CD4-positive, alpha-beta T cell treated with Interleukin-1 beta for 1 hour (primary cell): Measurements from ENCODE around the gene SNX32.
A peak's percentile ranks its signal among the peaks of the same experiment; 100 is the strongest.

Experiments used
- DNase-seq, 2 donors: peaks; one replicate each; pipeline ENCODE4 v3.0.0-alpha.2; 2020 to 2022

SNX32 gene

DNA sequence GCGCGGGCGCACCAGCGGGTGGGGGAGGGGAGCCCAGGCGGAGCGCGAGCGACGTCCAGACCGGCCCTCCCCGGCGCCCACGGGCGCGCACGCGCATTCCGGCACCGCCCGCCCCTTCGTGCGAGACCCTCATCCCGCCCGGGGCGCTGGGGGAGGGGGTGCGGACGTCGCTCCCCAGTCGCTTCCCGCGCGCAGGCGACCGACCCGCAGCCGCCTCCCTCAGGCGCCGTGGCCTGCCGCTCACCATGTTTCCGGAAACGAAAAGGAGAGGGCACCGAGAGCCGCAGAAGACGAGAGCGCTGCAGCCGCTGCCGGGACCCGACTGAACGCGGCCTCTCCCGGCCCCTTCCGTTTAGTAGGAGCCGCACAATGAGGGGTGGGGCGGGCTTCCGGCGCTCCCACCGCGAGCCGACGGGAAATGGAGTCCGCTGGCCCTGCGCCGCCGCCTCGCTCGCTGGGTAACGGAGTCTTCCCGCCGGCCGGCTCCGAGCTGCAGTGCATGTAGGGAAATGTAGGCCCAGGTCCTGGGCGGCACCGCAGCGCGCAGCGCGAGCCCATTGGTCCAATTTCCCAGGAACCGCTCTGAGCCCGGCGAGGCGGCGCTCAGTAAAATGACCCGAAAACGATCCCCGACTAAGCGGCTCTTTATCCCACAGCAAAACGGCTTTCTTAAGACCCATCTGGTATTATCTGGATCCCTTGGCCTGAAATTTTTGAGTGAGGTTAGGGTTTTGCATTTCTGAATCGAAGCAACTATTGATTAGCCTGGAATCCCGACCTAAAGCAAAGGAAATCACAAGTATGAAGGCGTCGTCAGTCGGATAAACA lies 24.3 kb downstream of the SNX32 start, which contains the start of gene CFL1:
TSS of gene CFL1 (minus strand) at position 328 of the 828 bp plus-strand sequence. CDS start at position 247, 81 bp downstream.
- DNase-seq, result peak; percentile 98

DNA sequence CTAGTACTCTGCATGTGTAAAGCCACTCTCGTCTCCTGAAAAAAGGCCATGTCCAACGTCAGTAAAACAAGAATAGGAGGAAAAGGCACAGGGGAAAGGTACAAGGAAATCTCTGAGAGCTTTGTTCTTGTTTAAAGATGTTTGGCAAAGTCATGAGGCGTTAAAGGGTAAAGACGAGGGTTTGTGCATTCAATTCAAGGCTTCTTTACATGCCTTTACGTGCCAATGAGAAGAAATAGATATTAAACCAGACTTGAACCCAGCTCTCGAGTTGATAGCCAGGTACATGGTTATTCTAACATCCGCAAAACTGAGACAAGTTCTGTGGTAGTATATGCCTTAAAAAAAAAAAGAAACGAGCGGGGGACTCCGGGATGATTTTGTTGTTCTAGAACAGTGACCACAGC lies 24.9 kb downstream of the SNX32 start:
- DNase-seq, result no peak

DNA sequence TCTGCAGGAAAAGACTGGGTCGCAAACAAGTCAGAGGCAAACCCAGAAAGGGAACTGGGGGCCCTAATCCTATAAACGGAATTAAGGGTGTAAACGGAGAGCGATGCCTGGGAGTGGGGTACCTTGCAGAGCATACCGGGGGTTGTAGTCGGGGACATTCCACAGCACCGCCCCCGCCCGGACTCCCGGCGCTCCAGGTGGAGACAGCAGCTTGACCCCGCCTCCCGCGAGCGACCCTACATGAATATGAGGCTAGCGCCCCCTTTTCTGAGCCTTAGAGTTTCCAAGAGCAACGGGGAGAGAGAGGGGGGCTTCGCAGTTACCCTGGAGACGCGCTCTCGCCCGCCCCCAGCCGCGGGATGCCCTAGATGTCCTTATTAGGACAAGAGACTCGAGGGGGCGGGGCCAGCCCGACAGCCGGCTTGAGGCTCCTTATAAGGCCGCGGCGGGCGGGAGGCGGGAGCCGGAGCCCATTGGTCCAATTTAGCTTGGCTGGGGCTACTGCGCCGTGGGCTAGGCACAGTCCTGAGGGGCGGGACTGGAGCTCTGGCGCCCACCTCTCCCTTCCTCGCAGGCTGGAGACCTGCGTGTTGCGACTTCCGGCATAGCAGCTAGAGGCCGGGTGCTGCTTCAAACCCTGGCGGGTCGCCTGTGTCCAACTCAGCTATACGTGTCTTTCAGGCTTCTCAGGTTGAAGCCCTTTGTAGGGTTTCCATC lies 25.5 kb downstream of the SNX32 start:
- peak; percentile 97 to 98 for DNase-seq

DNA sequence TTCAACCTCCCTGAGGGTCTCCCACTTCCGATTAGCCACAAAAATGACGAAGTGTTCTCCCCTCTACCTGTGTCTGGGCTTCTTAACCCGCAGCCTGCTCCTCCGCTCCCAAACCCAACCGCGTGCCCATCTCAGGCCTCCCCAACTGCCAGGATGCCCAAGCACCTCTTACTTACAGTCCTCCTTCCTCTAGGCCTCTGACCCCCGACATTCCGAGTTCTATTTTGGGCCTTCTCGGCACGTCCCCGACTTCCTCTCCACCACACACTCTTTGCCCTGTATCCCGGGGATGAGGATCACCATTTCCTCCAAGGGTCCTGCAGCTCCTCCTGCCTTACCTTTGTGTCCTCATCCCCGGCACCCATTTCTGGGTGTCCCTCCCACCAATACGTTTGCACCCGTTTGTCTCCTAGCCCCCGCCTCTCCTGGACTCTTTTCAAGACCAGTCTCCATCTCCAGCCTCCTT lies 26.1 kb downstream of the SNX32 start:
- DNase-seq, result no peak

DNA sequence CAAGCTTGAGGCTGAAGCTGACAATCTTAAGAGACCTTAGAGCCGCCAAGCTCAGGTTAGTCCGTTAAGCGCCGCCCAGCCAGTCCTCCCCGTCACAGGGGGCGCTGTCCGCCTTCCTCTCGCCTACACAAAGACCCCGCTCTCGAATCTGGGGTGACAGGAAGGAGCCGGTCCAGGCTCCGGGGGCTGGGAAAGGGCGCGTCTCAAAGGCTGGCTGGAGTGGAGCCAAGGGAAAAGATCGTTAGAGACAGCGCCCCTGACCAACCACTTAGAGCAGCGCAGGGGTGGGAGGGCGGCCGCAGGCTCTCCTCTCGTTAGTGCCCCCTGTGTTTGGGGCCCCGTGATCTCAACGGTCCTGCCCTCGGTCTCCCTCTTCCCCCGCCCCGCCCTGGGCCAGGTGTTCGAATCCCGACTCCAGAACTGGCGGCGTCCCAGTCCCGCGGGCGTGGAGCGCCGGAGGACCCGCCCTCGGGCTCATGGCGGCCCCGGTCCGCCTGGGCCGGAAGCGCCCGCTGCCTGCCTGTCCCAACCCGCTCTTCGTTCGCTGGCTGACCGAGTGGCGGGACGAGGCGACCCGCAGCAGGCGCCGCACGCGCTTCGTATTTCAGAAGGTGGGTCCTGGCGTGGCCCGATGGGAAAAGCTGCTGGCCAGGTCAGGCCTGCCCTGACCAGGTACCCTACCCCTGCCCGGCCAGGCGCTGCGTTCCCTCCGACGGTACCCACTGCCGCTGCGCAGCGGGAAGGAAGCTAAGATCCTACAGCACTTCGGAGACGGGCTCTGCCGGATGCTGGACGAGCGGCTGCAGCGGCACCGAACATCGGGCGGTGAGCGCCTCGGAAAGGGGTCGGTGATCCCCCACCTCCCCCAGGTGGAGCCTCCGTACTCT lies 26.8 kb downstream of the SNX32 start, which contains the start of gene MUS81:
TSS of gene MUS81 (plus strand) at position 156 of the 887 bp plus-strand sequence. CDS start at position 477, 321 bp downstream.
- peak; percentile 94 to 96 for DNase-seq

DNA sequence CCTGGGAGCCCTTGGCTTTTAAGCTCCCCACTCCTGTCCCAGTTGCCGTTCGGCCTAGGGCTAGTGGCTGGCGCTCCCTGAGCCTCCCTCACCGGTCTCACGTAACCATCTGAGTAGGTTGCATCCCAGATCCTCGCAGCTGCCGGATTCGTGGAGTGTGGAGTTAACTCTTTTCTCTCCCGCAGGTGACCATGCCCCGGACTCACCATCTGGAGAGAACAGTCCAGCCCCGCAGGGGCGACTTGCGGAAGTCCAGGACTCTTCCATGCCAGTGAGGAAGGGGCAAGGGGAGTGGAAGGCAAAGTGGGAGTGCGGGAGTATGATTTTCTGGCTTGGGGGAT lies 27.4 kb downstream of the SNX32 start:
- no peak for DNase-seq

- DNase-seq, result no peak
These were observed 27.9 kb downstream of the SNX32 start for GRCh38 chr11:65861533-65862183.

DNA sequence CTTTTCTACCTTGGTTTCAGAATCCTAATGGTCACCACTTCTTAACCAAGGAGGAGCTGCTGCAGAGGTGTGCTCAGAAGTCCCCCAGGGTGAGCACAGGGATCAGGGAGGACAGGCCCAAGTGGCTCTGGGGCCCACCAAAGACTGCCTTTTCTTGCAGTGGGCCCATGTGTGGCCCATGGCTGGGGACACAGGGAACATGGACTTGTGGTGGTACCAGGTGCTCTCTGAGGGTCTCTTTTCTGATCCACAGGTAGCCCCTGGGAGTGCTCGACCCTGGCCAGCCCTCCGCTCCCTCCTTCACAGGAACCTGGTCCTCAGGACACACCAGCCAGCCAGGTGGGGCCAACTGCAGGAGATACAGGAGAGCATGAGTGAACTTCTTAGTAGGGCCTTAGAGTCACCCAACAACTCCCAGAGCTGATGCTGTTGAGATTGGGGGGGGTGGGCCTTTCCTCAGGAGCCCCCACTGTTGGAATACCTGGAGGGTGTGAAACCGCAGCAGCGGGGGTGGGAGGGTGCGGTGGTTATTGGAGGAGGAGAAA lies 28.5 kb downstream of the SNX32 start:
- no peak for DNase-seq

- DNase-seq, result no peak
These were observed 29.5 kb downstream of the SNX32 start for GRCh38 chr11:65862941-65863888.

DNA sequence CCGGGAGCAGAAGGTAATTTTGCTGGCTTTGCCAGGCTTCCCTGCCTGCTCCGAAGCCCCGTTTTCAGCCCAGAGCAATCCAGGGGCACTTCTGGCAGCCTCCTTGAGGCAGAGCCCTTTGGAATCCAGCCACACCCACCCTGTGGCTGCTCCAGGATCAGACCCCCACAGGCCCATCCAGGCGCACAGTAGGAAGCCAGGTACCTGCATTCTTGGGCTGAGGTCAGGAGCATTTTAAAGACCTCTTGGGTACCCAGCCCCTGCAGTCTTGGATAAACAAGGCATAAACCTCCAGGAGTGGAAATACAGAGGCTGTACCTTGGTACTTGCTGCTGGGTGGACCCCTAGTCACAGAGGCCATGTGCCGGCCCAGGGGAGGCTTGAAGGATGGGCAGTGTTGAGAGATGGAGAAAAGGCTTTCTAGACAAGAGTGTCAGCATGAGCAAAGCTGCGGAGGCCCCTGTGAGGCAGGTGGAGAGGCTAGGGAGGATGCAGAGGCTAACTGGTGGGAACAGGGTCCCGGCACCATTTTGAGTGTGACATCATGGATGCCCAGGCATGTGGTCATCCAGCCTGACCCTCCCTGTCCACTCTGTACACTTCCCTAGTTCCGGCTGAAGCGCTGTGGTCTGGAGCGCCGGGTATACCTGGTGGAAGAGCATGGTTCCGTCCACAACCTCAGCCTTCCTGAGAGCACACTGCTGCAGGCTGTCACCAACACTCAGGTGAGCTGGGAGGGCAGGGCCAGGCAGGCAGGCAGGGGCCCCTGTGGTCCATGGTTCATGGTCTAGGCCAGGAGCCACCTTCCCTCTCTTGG lies 30.3 kb downstream of the SNX32 start:
- DNase-seq, result no peak

DNA sequence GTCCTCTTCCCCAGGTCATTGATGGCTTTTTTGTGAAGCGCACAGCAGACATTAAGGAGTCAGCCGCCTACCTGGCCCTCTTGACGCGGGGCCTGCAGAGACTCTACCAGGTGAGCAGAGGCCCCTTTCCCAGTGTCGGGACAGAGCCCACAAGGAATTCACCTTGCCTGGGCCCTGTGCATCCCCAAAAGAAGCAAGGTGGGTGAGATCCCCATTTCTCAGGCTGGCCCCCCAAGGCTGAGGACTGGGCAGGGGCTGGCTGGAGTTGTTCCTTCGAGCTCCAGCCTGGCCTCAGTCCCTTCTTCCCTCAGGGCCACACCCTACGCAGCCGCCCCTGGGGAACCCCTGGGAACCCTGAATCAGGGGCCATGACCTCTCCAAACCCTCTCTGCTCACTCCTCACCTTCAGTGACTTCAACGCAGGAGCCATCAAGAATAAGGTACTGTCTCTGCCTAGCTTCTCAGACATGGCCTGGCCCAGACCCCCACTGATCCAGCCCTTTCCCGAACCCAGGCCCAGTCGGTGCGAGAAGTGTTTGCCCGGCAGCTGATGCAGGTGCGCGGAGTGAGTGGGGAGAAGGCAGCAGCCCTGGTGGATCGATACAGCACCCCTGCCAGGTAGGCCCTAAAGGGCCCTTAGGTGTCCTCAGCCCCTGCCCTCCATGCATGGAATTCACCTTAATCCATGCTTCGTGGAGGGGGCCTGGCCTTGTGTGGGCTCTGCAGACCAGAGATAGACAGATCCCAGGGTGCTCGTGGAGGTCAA lies 31.1 kb downstream of the SNX32 start:
- DNase-seq, result no peak

DNA sequence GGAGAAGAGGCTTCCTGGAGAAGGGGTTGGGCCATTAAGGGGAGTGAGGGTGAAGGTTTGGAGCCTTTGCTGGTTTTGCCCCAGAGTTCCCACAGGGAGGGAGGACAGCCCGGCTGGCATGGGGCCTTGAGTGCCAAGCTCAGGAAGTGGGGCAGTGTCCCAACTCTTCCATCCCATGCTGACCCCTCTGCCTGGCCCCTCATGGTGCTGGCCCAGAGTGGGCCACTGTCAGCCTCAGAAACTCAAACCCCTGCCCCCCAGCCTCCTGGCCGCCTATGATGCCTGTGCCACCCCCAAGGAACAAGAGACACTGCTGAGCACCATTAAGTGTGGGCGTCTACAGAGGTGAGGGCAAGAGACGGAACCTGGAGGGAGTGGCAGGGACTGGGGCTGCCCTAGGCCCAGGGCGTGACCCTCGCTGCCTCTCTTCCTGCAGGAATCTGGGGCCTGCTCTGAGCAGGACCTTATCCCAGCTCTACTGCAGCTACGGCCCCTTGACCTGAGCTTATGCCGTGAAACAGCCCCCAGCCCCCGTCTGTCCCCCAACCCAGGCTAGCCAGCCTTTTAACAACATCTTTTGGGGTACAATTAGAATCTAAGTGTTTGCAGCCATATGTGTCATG lies 31.9 kb downstream of the SNX32 start:
- no peak for DNase-seq

GRCh38 chr11:65866509-65867283 lies 32.9 kb downstream of the SNX32 start:
- no peak for DNase-seq

- DNase-seq, result peak in 1 of 2 donors; percentile 38
These were observed 33.7 kb downstream of the SNX32 start for GRCh38 chr11:65867284-65868071.

GRCh38 chr11:65868076-65868667 lies 34.4 kb downstream of the SNX32 start:
- DNase-seq, result peak in 1 of 2 donors; percentile 40

DNA sequence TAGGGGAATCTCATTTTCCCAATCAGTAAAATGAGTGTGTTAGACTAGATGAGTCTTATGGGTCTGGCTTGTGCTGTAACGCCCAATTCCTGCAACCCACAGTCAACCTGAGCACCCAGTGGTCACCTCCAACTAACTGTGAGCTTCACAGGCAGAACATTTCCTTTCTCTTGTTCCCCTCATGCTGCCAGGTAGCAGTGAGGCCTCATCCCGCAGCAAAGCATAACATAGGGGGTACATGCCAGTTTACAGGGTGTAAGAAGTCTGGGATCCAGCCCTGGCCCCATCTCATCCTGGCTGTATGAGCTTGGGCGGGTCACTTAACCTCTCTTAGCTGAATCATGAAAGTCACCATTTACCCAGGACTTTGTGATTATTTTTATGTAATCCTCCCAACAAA lies 35.1 kb downstream of the SNX32 start:
- DNase-seq, result no peak
